ENCODE results near the gene HOMEZ. TPM values are rescaled to one million over a fixed set of nuclear protein-coding genes. Genes with fewer than 3 reads are reported as not detected.

The HOMEZ gene
- total RNA-seq, 5 donors from 2014 or later (not counting 1 experiment from before 2014, with no cell fraction given) = 6.2 to 17.5 (median 15.1) TPM

- H3K4me1 Mint-ChIP-seq = peaks cover 30 to 32% (median 30%) of the 10 kb centered on the region in 3 donors
- H3K27me3 Mint-ChIP-seq = no peaks in the 10 kb centered on the region
- H3K36me3 Mint-ChIP-seq = peaks cover 23% of the 10 kb centered on the region
- peaks cover 0 to 9% of the 10 kb centered on the region in 2 experiments for H3K27me3 ChIP-seq (replicated peaks in 1 of 2; ENCODE audit: control insufficient read depth in 2 of 2, extremely low read depth in 1 of 2, insufficient read depth in 2 of 2, low read length in 1 of 2)
- H3K27ac Mint-ChIP-seq = peak within 1 kb of the TSS; percentile 98
- ChIA-PET POLR2A (interaction anchor here (0.6 to 3.0 kb wide), 14 partner anchors 16 to 1580 kb away, joined by 3 to 30 read pairs (median 4); partner anchors contain the start of genes ABHD4 (in 1 of the 2), ACIN1 (in 1 of the 2), C14orf119 (in 1 of the 2) and DAD1 (in 1 of the 2)), CTCF (interaction anchor here (0.7 to 6.6 kb wide), 24 partner anchors 8 to 1884 kb away, joined by 3 to 93 read pairs (median 4); partner anchors contain the start of genes ACIN1 (in 1 of the 2), BCL2L2 (in 1 of the 2), C14orf119 (in 1 of the 2) and HOMEZ (in 1 of the 2))
- H3K4me3 ChIP-seq (ENCODE audit: control insufficient read depth in 1 of 2, extremely low read depth in 1 of 2, low read length in 1 of 2) = peak within 1 kb of the TSS; percentile 80 to 92
- peaks cover 10 to 26% of the 10 kb centered on the region in 2 experiments for H3K4me1 ChIP-seq (ENCODE audit: control insufficient read depth in 1 of 2, extremely low read depth in 1 of 2, insufficient read depth in 2 of 2, low read length in 2 of 2)
- peak; percentile 87 to 89 (median 88) for ATAC-seq (replicated peaks in 1 of 4)
- H3K9me3 Mint-ChIP-seq = no peaks in the 10 kb centered on the region
- H3K36me3 ChIP-seq (ENCODE audit: control insufficient read depth in 2 of 2, extremely low read depth in 1 of 2, insufficient read depth in 1 of 2, low read length in 1 of 2) = peaks cover 6 to 32% of the 10 kb centered on the region in 2 donors
- DNase-seq = peak; percentile 93 to 100 (median 98)
- peak within 1 kb of the TSS; percentile 98 for H3K27ac ChIP-seq (ENCODE audit: low read length)
- no peaks in the 10 kb centered on the region for H3K9me3 ChIP-seq
- WGBS (ENCODE audit: insufficient coverage) = under 1% methylated on average over 60 of the region's 63 CpGs
- H3K4me3 Mint-ChIP-seq = peak within 1 kb of the TSS; percentile 88 to 93 (median 90)
Measured at GRCh38 chr14:23320584-23321571, 34.9 kb upstream of the HOMEZ start, which contains the start of gene PABPN1. Gene PABPN1 (plus strand): TSS chr14:23321457. CDS start chr14:23321470, 13 bp downstream.

- H3K27ac ChIP-seq (ENCODE audit: low read length) = peak overlapping the region; percentile 98
- DNase-seq (peak in 2 of 35 experiments; percentile 4 to 12), ATAC-seq (replicated peaks in 1 of 4) (no peak)
- no peaks in the 10 kb centered on the region for H3K27me3 Mint-ChIP-seq
- no peaks in the 10 kb centered on the region for H3K9me3 ChIP-seq
- H3K4me3 Mint-ChIP-seq = peak overlapping the region; percentile 82 to 93 (median 89)
- 90% methylated on average over 8 of the region's 17 CpGs for WGBS (ENCODE audit: insufficient coverage)
- H3K27ac Mint-ChIP-seq = peak overlapping the region; percentile 98
- ChIA-PET POLR2A (interaction anchor here (0.6 to 3.0 kb wide), 8 partner anchors 15 to 731 kb away, joined by 4 to 30 read pairs (median 8); partner anchors contain the start of genes ACIN1 (in 1 of the 2), C14orf119 (in 1 of the 2), DAD1 (in 1 of the 2) and PPP1R3E (in 1 of the 2)), CTCF (interaction anchor here in 1 of 2 donors (0.6 to 6.6 kb wide), 8 partner anchors 9 to 857 kb away, joined by 3 to 93 read pairs (median 5); partner anchors contain the start of genes ACIN1, C14orf119, HOMEZ and PPP1R3E)
- no peaks in the 10 kb centered on the region for H3K9me3 Mint-ChIP-seq
- peaks cover 0 to 9% of the 10 kb centered on the region in 2 experiments for H3K27me3 ChIP-seq (replicated peaks in 1 of 2; ENCODE audit: control insufficient read depth in 2 of 2, extremely low read depth in 1 of 2, insufficient read depth in 2 of 2, low read length in 1 of 2)
- H3K4me3 ChIP-seq (ENCODE audit: control insufficient read depth in 1 of 2, extremely low read depth in 1 of 2, low read length in 1 of 2) = peak overlapping the region; percentile 52 to 58
- peaks cover 6 to 25% of the 10 kb centered on the region in 2 donors for H3K36me3 ChIP-seq (ENCODE audit: control insufficient read depth in 2 of 2, extremely low read depth in 1 of 2, insufficient read depth in 1 of 2, low read length in 1 of 2)
- H3K4me1 ChIP-seq (ENCODE audit: control insufficient read depth in 1 of 2, extremely low read depth in 1 of 2, insufficient read depth in 2 of 2, low read length in 2 of 2) = peaks cover 10 to 26% of the 10 kb centered on the region in 2 experiments
- H3K4me1 Mint-ChIP-seq = peaks cover 30 to 32% (median 30%) of the 10 kb centered on the region in 3 donors
- H3K36me3 Mint-ChIP-seq = peaks cover 21% of the 10 kb centered on the region
Measured at GRCh38 chr14:23319746-23320583, 34.0 kb upstream of the HOMEZ start.

- Histone ChIP-seq H3K4me1 (ENCODE audit: control insufficient read depth in 1 of 2, extremely low read depth in 1 of 2, insufficient read depth in 2 of 2, low read length in 2 of 2) (peaks cover 4 to 11% of the 10 kb centered on the region in 2 experiments), H3K4me3 (ENCODE audit: control insufficient read depth in 1 of 2, extremely low read depth in 1 of 2, low read length in 1 of 2) (no peak overlapping the region), H3K9me3 (no peaks in the 10 kb centered on the region), H3K27ac (ENCODE audit: low read length) (no peak overlapping the region), H3K27me3 (replicated peaks in 1 of 2; ENCODE audit: control insufficient read depth in 2 of 2, extremely low read depth in 1 of 2, insufficient read depth in 2 of 2, low read length in 1 of 2) (peaks cover 0 to 9% of the 10 kb centered on the region in 2 experiments), H3K36me3 (ENCODE audit: control insufficient read depth in 2 of 2, extremely low read depth in 1 of 2, insufficient read depth in 1 of 2, low read length in 1 of 2) (no peaks in the 10 kb centered on the region)
- H3K27ac Mint-ChIP-seq = no peak overlapping the region
- no peaks in the 10 kb centered on the region for H3K9me3 Mint-ChIP-seq
- DNase-seq = no peak
- no peaks in the 10 kb centered on the region for H3K27me3 Mint-ChIP-seq
- no peak for ATAC-seq (replicated peaks in 1 of 4)
- peaks cover 11 to 15% (median 14%) of the 10 kb centered on the region in 3 donors for H3K4me1 Mint-ChIP-seq
- H3K4me3 Mint-ChIP-seq = no peak overlapping the region
- POLR2A ChIA-PET = interaction anchor here (0.6 kb wide), 2 partner anchors 15 to 223 kb away, joined by 3 read pairs; no protein-coding TSS in a partner anchor
- CTCF ChIA-PET = no interaction called here
- H3K36me3 Mint-ChIP-seq = no peaks in the 10 kb centered on the region
- WGBS (ENCODE audit: insufficient coverage) = no CpG with 5 or more reads among the region's 5 CpGs
Measured at GRCh38 chr14:23316300-23316699, 30.4 kb upstream of the HOMEZ start.

- Histone ChIP-seq H3K27me3 (replicated peaks in 1 of 2; ENCODE audit: control insufficient read depth in 2 of 2, extremely low read depth in 1 of 2, insufficient read depth in 2 of 2, low read length in 1 of 2) (peaks cover 0 to 48% of the 10 kb centered on the region in 2 experiments), H3K36me3 (ENCODE audit: control insufficient read depth in 2 of 2, extremely low read depth in 1 of 2, insufficient read depth in 1 of 2, low read length in 1 of 2) (no peaks in the 10 kb centered on the region), H3K9me3 (no peaks in the 10 kb centered on the region), H3K4me1 (ENCODE audit: control insufficient read depth in 1 of 2, extremely low read depth in 1 of 2, insufficient read depth in 2 of 2, low read length in 2 of 2) (no peaks in the 10 kb centered on the region), H3K27ac (ENCODE audit: low read length) (no peak overlapping the region), H3K4me3 (ENCODE audit: control insufficient read depth in 1 of 2, extremely low read depth in 1 of 2, low read length in 1 of 2) (no peak overlapping the region)
- H3K4me3 Mint-ChIP-seq = no peak overlapping the region
- ChIA-PET CTCF (interaction anchor here (0.5 to 1.1 kb wide), 2 partner anchors 10 to 88 kb away, joined by 4 to 5 read pairs; no protein-coding TSS in a partner anchor), POLR2A (interaction anchor here in 1 of 2 donors (1.1 kb wide), 1 partner anchor 12 kb away, joined by 3 read pairs; no protein-coding TSS in a partner anchor)
- no peaks in the 10 kb centered on the region for H3K36me3 Mint-ChIP-seq
- peaks cover 19 to 39% of the 10 kb centered on the region in 2 donors for H3K27me3 Mint-ChIP-seq
- no peak for ATAC-seq (replicated peaks in 1 of 4)
- H3K27ac Mint-ChIP-seq = no peak overlapping the region
- no CpG with 5 or more reads among the region's 1 CpG for WGBS (ENCODE audit: insufficient coverage)
- DNase-seq = no peak
- H3K9me3 Mint-ChIP-seq = no peaks in the 10 kb centered on the region
- peaks cover 0 to 2% (median 0%) of the 10 kb centered on the region in 3 donors for H3K4me1 Mint-ChIP-seq
Measured at GRCh38 chr14:23310546-23310945, 24.6 kb upstream of the HOMEZ start.

- Mint-ChIP-seq H3K4me3 (no peak overlapping the region), H3K4me1 (peaks cover 0 to 2% (median 0%) of the 10 kb centered on the region in 3 donors), H3K36me3 (no peaks in the 10 kb centered on the region), H3K27me3 (peaks cover 24 to 40% of the 10 kb centered on the region in 2 donors), H3K27ac (no peak overlapping the region), H3K9me3 (no peaks in the 10 kb centered on the region)
- H3K27me3 ChIP-seq (replicated peaks in 1 of 2; ENCODE audit: control insufficient read depth in 2 of 2, extremely low read depth in 1 of 2, insufficient read depth in 2 of 2, low read length in 1 of 2) = peaks cover 0 to 51% of the 10 kb centered on the region in 2 experiments
- H3K4me1 ChIP-seq (ENCODE audit: control insufficient read depth in 1 of 2, extremely low read depth in 1 of 2, insufficient read depth in 2 of 2, low read length in 2 of 2) = no peaks in the 10 kb centered on the region
- no peak overlapping the region for H3K4me3 ChIP-seq (ENCODE audit: control insufficient read depth in 1 of 2, extremely low read depth in 1 of 2, low read length in 1 of 2)
- H3K36me3 ChIP-seq (ENCODE audit: control insufficient read depth in 2 of 2, extremely low read depth in 1 of 2, insufficient read depth in 1 of 2, low read length in 1 of 2) = no peaks in the 10 kb centered on the region
- no peak overlapping the region for H3K27ac ChIP-seq (ENCODE audit: low read length)
- CTCF ChIA-PET = interaction anchor here in 1 of 2 donors (1.3 kb wide), 1 partner anchor 12 kb away, joined by 3 read pairs; the partner anchor contains the start of gene PABPN1
- 86% methylated on average over 13 of the region's 17 CpGs for WGBS (ENCODE audit: insufficient coverage)
- ATAC-seq (replicated peaks in 1 of 4) (no peak), DNase-seq (no peak)
- H3K9me3 ChIP-seq = no peaks in the 10 kb centered on the region
- POLR2A ChIA-PET = no interaction called here
Measured at GRCh38 chr14:23308721-23309445, 23.0 kb upstream of the HOMEZ start.

Measured in T-cell (primary cell).